Astrocyte of the hippocampus (primary cell): ENCODE results near the gene SH3D21.
A peak's percentile ranks its signal among the peaks of the same experiment; 100 is the strongest.

Experiments used
- DNase-seq: peaks from one replicate; pipeline ENCODE4 v3.0.0; 2011; ENCODE audit warnings: low read depth, low spot score

The SH3D21 gene

DNA sequence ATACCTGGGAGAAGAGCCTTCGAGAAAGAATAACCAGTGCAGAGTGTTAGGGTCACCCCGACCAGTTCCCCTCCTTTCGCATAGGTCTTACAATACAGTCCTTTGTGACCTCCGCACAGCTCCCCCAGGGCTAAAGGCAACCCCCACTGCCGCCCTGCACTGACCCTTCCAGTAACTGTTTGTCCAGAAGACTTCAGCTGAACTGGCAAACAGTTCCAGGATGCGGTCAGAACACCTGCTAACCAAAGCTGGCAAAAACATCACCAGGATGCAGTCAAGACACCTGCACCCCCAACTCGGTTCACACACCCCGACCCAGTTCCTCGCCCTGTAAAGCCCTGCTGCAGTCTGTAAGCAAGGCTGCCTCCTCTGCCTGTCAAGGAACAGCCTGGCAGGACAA is 23.6 kb downstream of the SH3D21 start:
- DNase-seq: no peak

- DNase-seq: no peak
Measured at GRCh38 chr1:36330940-36331339, 24.8 kb downstream of the SH3D21 start.

DNA sequence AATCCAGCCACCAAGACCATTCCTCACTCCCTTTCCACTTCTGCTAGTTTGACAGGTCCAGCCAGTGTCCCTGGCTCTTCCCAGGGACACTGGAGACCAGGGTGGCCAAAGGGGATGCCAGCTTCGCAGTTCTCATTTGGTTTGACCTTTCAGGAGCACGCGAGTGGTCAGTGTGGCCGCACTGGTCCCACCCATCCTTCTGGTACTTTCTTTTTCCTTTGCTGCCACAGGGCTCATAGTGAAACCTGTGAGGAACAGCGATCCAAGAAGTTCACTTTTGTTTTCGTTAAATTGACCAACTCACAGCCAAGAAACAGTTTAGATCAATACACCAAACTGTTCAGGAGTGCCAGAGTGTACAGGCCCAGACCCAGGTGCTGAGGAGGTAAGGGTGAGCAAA is 31.7 kb downstream of the SH3D21 start:
- DNase-seq: no peak

DNA sequence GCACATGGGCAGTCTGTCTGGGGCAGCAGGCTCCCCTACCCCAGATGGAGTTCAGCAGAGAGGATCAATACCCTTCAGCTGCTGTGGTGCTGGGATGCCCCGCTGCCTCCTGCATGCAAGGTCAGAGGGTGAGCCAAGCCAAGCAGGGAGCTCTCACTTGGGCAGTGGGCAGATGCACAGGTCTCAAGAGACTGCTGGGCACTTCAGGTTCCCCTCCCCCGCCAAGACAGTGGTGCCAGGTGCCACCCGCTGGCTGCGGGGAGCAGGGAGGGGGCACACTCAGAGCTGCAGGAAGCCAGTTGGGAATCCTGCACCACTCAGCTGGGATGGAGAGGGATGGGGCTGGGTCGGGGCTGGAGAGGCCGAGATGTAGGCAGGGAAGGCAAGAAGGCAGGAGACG is 33.0 kb downstream of the SH3D21 start:
- DNase-seq: no peak

DNA sequence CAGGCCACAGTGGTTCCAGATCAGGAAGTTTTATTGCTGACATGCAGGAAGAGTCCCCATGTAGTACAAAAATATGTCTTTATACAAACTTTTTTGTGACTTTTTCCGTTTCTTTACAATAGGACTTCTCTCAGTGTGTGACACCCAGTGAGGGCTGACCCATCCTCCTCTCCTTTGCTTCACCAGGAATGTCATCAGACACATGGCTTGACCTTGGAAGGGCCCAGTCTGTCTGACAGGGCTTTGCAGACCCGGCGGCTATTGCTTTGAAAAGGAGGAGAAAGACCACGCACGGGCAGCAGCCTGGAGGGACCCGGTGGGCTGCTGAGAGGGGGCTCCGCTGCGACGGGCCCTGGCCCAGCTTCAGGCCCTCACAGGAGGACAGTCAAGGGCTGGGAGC is 33.4 kb downstream of the SH3D21 start:
- no peak for DNase-seq

DNA sequence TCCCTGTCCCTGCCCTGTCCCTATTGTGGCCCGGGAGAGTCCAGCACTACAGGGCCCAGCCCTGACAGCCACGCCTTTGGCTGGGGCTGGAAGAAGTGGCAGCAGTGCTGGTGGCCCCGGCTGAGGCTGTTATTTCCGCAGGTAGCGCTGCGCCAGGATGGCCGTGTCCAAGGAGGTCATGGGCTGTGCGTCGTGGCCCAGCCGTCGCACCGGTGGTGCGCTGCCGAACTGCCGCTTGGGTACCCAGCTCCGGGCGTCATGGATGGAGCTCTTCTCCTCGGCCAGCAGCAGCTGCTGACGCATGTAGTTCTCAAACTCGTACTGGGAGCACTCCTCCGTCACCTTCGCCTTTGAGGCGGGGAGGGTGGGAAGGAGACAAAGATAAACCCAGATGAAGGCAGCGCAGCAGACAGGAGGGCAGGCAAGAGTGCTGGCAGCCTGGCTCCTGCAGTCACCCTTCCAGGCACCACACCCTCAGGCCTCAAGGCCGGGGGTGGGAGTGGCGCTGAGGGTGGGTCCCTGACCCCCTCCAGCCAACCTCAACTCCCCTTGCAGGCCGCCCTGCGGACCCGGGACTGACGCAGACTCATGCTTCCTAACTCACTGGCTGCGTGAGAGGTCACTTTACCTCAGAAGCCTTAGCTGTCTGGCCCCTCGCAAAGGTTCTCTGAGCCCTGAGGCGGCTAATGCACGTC is 35.6 kb downstream of the SH3D21 start:
- no peak for DNase-seq

DNA sequence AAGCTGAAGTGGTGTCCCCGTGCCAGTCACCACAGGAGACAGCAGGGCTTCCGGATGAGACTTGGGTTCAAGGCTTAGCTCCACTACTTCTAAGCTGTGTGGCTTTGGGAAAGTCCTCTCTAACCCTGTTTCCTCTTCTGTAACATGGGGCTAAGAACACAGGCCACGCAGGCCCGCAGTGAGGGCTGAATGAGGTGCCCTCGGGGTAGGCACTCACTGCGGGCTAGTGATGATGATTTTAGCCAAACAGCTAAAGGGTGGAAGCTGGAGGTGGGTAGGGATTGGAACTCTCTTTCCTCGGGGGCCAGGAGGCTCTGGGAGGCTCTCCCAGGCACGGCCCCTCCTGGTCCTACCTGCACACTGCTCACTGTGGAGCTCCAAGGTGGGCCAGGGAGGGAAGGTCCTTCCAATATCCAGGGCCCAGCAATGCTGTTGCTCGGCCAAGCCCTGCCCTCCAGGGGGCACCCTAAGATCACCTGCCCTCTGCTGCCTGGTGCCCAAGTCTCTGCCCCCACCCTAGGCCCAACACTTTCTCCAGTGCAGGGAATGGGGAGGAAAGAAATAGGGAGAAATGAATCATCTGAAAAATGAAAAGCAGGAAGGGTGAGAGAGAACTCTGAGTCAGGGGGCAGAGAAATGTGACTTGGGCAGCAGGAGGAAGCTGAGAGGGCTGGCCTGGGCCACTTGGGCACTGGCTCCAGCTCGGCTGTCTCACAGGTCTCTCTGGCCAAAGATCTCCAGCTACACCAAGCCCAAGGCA is 36.4 kb downstream of the SH3D21 start:
- peak; percentile 75 for DNase-seq

GRCh38 chr1:36343651-36344394 is 37.7 kb downstream of the SH3D21 start:
- DNase-seq: no peak

DNA sequence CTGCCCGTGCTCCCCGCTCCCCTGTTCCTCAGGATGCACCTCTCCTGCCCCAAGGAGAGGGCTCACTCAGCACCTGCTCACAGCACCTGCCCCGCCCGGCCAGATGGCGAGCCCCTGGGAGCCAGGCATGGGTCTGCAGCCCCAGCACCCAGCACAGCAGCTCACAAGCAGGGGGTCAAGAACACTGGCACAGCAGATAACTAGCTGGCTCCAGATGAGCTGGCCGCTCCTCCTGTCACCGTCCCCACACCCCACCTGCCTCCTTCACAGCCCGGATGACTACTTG is 38.2 kb downstream of the SH3D21 start:
- DNase-seq: no peak

DNA sequence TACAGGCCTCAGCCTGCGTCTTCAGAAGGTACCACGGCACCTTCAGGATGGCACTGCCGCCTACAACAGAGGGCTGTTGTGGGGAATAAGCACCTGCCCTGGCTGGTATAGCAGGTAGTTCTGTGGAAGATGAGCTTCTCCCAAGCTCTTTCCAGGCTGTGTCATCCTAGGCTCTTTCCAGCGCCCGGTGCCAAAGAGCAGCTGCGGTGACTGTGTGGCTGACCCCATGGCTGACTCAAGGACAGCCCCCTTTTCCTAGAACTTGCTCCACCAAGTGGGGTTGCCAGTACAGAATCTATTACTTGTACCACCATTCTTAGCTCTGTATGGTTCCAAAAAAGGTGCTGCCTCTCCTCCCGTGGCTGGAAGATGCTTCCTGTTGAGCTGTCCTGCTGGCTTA is 39.2 kb downstream of the SH3D21 start:
- DNase-seq: no peak

DNA sequence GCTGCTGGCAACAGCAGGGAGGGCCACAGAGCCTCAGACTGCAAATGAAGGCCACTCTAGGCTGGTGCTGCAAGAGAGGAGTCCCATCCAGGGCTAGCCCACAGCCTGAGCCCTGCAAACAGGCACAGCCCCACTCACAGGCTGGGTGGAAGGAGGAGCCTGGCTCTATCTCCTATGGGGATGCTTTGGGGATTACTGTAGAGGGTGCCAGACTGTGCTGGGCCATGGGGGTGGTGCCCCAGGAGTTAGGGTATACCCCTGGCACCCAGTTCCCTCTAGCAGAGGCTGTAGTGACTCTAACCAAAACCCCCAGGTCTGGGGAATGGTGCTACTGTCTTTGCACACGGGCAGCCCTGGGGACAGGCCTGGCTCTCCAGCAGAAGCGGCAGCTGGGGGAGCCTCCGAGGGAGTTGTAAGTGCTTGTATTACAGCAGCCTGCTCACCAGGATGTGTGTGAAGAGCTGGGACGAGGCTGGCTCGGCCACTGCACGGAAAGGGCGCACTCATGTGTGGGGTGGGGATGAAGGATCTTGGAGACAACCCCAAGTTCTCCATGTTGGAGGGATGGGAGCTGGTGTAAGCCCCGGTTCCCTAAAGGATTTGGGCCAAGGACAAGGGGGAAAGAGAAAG is 40.7 kb downstream of the SH3D21 start:
- DNase-seq: no peak

- DNase-seq: peak; percentile 62
Measured at GRCh38 chr1:36349241-36349671, 43.1 kb downstream of the SH3D21 start.

DNA sequence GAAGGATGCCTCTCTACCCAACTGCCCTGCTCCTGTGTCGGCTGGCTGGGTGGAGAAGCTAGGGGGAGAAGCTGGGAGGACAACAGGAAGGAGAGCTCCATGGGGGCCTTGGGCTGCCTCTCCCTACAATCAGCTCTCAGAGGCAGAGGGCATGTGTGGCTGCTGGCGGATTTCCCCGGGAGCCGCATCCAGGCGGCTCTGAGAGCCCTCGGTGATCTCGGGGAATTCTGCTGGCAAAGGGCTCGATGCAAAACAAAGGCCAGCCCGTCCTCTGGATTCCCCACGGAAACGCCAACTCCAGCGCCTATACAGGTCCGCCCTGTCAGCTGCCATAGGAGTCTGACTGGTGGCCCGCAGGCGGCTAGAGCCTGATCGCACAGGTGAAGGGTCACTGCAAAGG is 43.7 kb downstream of the SH3D21 start:
- DNase-seq: peak; percentile 85

GRCh38 chr1:36350659-36351226 is 44.6 kb downstream of the SH3D21 start:
- DNase-seq: peak; percentile 95

GRCh38 chr1:36351227-36351977 is 45.2 kb downstream of the SH3D21 start:
- DNase-seq: peak; percentile 93

DNA sequence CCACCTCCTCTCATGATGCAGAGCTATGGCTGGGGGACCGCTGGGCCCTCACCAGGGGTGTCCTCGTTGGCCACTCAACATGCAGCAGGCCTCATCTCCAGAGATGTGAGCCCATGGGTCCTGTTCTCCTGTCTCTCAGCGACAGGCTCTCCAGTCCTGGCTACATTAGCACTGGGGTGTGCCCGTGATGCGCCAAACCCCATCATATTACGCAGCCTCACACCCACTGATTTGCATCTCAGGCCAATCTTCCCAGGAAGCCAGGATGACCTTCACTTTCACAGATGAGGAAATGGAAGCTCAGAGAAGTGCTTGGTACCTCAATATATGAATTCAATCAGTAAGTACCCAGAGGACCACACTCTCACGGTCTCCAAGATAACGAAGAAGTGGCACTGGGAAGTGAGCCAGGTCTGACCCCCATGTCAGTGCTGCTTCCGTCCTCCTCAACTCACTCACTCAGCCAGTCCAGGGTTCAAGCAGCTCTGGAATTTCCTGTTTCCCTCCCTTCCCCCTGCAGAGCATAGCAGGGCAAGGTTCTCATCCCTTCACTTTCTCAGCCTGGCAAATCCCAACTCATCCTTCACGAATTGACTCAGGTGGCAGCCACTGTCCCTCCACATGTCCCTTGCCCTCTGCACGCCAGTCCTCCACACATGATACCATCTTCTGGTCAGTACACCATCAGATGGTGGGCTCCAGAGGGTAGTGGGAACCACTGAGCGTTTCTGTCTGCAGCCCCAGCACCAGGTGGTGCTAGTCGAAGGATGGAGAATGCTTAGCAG is 46.1 kb downstream of the SH3D21 start:
- no peak for DNase-seq

DNA sequence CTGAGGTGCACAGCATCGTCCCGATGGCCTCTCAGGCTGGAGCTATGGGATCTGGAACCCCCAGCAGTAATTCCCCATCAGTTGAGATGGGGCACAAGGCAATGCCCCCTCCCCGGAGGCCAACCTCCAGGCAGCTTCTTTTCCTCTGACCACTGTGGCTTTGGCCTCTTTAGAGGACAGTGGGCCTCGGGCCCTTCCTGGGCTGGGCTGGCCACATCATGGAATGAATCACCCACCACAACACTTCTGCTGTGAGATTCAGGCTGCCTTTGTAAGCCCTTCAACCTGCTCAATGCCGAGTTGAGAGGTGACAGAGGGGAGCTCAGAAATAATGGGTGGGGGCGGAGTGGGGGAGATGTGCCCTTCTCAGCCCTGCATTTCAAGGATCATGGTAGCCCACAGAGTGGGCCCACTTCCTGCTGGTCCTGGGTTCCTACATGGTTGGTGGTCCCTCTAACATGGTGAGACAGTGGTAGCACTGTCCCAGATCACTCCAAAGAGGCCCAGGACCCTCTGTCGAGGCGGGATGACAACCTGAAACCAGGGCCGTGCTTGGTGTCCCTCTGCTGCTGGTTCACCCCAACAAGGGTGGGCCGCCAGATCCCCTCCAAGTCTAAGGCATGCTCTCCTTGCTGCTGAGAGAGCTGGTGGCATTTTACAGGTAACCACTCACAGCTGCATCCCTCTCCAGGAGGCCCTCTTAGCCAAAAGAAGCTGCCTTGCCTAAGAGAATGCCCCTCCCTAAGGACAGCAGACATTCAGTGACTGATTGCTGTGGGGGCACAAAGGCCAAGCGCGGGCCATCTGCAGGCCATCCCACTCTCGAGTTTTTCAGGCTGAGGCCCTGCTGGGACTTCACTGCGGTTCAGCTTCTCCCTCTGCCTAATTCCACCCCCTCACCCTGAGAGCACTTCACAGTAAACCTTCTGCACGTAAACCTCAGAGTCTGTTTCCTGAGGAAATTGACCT is 47.0 kb downstream of the SH3D21 start:
- DNase-seq: peak; percentile 83

DNA sequence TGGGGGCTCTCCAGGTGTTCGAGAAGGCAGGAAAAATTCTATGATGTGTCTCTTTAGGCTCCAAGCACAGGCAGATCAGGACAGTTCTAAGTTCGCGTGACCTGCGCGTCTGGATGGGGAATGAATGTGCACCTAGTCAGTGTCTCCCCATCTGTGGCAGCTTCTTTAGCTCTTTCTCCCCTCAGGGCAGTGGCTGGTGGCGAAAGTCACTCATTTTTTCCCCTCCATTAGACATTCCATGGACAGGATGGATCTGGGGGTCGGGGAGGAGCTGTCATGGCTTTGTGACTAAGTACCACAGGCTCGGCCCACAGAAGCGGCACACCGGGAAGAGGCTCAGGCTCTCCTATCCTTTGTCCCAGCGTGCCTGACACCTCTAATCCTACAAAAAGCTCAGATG is 48.3 kb downstream of the SH3D21 start:
- no peak for DNase-seq

DNA sequence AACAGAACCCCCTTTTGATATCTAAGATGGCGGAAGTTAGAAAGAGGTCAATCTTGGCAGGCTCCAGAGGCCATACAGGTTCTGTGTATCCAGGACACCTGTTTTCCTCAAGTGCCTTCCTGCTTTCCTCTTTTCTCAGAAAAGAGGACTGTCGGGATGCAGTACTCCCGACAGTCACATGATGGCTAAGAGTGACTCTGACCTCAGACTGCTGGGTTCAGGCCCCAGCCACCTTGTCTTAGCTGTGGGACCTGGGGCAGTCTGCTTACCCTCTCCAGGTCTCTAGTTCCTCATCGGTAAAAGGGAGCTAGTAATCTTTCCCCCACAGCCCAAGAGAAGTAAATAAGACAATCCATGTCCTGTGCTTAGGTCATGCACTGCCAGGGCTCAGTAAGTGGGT is 49.6 kb downstream of the SH3D21 start:
- no peak for DNase-seq
